GM19324 (cell line): ENCODE results near the gene AVPI1.
A peak's percentile ranks its signal among the peaks of the same experiment; 100 is the strongest.

Experiments
- ATAC-seq: cut with Tn5 transposase; IDR thresholded peaks from one replicate; pipeline ENCODE4 v1.9.1; 2021; ENCODE audit warnings: mild to moderate bottlenecking, moderate library complexity; ENCODE audit not compliant: unreplicated experiment, low FRiP score

The AVPI1 gene

GRCh38 chr10:97686962-97687784, at the start of gene AVPI1:
TSS of gene AVPI1 (minus strand) at chr10:97687241. CDS start at chr10:97679905, 7,336 bp downstream.
- peak; percentile 95 for ATAC-seq

- ATAC-seq: no peak
These were observed 49.4 kb upstream of the AVPI1 start for GRCh38 chr10:97736403-97736901.

- ATAC-seq: no peak
These were observed 47.0 kb upstream of the AVPI1 start for GRCh38 chr10:97734021-97734420.

GRCh38 chr10:97733256-97733655, 46.2 kb upstream of the AVPI1 start:
- no peak for ATAC-seq

GRCh38 chr10:97732052-97732359, 45.0 kb upstream of the AVPI1 start:
- ATAC-seq: no peak

- no peak for ATAC-seq
These were observed 44.5 kb upstream of the AVPI1 start for GRCh38 chr10:97731346-97732051.

- ATAC-seq: no peak
These were observed 42.0 kb upstream of the AVPI1 start for GRCh38 chr10:97729014-97729413.

GRCh38 chr10:97726636-97727178, 39.7 kb upstream of the AVPI1 start:
- ATAC-seq: no peak

- no peak for ATAC-seq
These were observed 37.4 kb upstream of the AVPI1 start for GRCh38 chr10:97724341-97724941.

GRCh38 chr10:97723001-97723400, 36.0 kb upstream of the AVPI1 start:
- ATAC-seq: no peak

- no peak for ATAC-seq
These were observed 35.1 kb upstream of the AVPI1 start for GRCh38 chr10:97721871-97722780.

GRCh38 chr10:97719602-97720001, 32.6 kb upstream of the AVPI1 start:
- ATAC-seq: no peak

- no peak for ATAC-seq
These were observed 31.7 kb upstream of the AVPI1 start for GRCh38 chr10:97718659-97719142.

GRCh38 chr10:97718178-97718577, 31.1 kb upstream of the AVPI1 start:
- no peak for ATAC-seq

- no peak for ATAC-seq
These were observed 30.6 kb upstream of the AVPI1 start for GRCh38 chr10:97717627-97718026.

- no peak for ATAC-seq
These were observed 28.3 kb upstream of the AVPI1 start for GRCh38 chr10:97715259-97715874.

GRCh38 chr10:97714401-97715258, 27.6 kb upstream of the AVPI1 start:
- ATAC-seq: peak; percentile 31

- ATAC-seq: peak; percentile 64
These were observed 26.9 kb upstream of the AVPI1 start for GRCh38 chr10:97713826-97714400.
